HCT116 (cell line): ENCODE data around the gene KRT39. TPM values are rescaled to one million over a fixed set of nuclear protein-coding genes. Genes with fewer than 3 reads are reported as not detected.

Source experiments
- ATAC-seq: fragments of 200-7000 bp; cut with Tn5 transposase; 2 replicates; pipeline ENCODE4 v1.9.1; 2020; ENCODE audit warnings: mild to moderate bottlenecking, moderate library complexity
- BruUV-seq: library from RNA; stranded (reverse); fragments of 400-500 nt; replicated peaks from 2 replicates; lab custom pipeline; 2021; lab: Mats Ljungman, UMichigan
- CTCF ChIA-PET: fragments of 300-600 bp; sonication (Branson Sonifier 250); formaldehyde crosslinking; loops from one replicate; lab custom pipeline; 2021; ENCODE audit warnings: antibody characterized with exemption; lab: Charles Lee
- POLR2A ChIA-PET: fragments of 300-600, 350-600 bp; sonication (Branson Sonifier 250); formaldehyde crosslinking; loops from one replicate; lab custom pipeline; 2021; ENCODE audit warnings: antibody characterized with exemption; lab: Charles Lee
- RAD21 ChIA-PET, 2 experiments: fragments of 300-600 bp; sonication (Branson Sonifier 250); formaldehyde crosslinking; loops; one replicate each; lab custom pipeline; 2023; ENCODE audit warnings: low total read pairs in 2 of 2; ENCODE audit not compliant: uncharacterized antibody in 2 of 2, unreplicated experiment in 2 of 2, low non-redundant PET in 1 of 2; lab: Charles Lee
- DNase-seq: peaks from one replicate; pipeline ENCODE4 v3.0.0-alpha.2; 2010; ENCODE audit warnings: low read depth, low spot score
- H2AFZ ChIP-seq: fragments of 200-600 bp; shearing (Covaris generic), sonication (generic); 2 replicates; pipeline ENCODE4 v1.6.1; 2017; ENCODE audit warnings: low read depth, mixed run types, mixed read lengths, antibody characterized with exemption, low read length; ENCODE audit not compliant: poor library complexity, severe bottlenecking
- H3K27ac ChIP-seq: 2 replicates; pipeline ENCODE4 v1.5.1; 2012; ENCODE audit warnings: low read depth, low read length
- H3K27me3 ChIP-seq: fragments of 200-600 bp; sonication (generic); 2 replicates; pipeline ENCODE4 v1.6.1; 2016; ENCODE audit warnings: mixed run types, low read length, mixed read lengths; ENCODE audit not compliant: insufficient read depth
- H3K36me3 ChIP-seq, 2 experiments: fragments of 200-500 bp in 1 of 2; fragments of 200-600 bp in 1 of 2; sonication (Bioruptor generic) in 1 of 2; sonication (generic) in 1 of 2; 2 replicates each; pipeline versions ENCODE4 v1.5.1 to v1.6.1; 2014 to 2016; ENCODE audit warnings: low read length in 2 of 2, inconsistent platforms in 1 of 2, mixed read lengths in 1 of 2, mixed run types in 1 of 2; ENCODE audit not compliant: insufficient read depth in 2 of 2, control insufficient read depth in 1 of 2
- H3K4me1 ChIP-seq, 2 experiments: fragments of 200-600 bp in 1 of 2; sonication (generic) in 1 of 2; 2 replicates each; pipeline versions ENCODE4 v1.5.1 to v1.6.1; 2012 to 2017; ENCODE audit warnings: low read length in 2 of 2, inconsistent platforms in 1 of 2, mild to moderate bottlenecking in 1 of 2, mixed read lengths in 1 of 2, mixed run types in 1 of 2, moderate library complexity in 1 of 2; ENCODE audit not compliant: insufficient read depth in 2 of 2, control insufficient read depth in 1 of 2
- H3K4me2 ChIP-seq: fragments of 200-600 bp; sonication (generic); 2 replicates; pipeline ENCODE4 v1.6.1; 2017; ENCODE audit warnings: mixed run types, low read length, mixed read lengths
- H3K4me3 ChIP-seq, 2 experiments: fragments of 200-600 bp in 1 of 2; sonication (generic) in 1 of 2; replicated peaks in 1 of 2; 2 replicates each; pipeline ENCODE4 v1.5.1; 2011 to 2016; ENCODE audit warnings: low read length in 2 of 2, control low read depth in 1 of 2, low read depth in 1 of 2, mild to moderate bottlenecking in 1 of 2, mixed read lengths in 1 of 2, mixed run types in 1 of 2
- H3K79me2 ChIP-seq: fragments of 200-600 bp; sonication (generic); 2 replicates; pipeline ENCODE4 v1.6.1; 2017; ENCODE audit warnings: mild to moderate bottlenecking, mixed run types, low read length, moderate library complexity, mixed read lengths; ENCODE audit not compliant: insufficient read depth
- H3K9ac ChIP-seq: fragments of 200-600 bp; sonication (generic); 2 replicates; pipeline ENCODE4 v1.6.1; 2016; ENCODE audit warnings: low read length, mixed read lengths
- H3K9me2 ChIP-seq: fragments of 200-600 bp; sonication (generic), shearing (Covaris generic); 2 replicates; pipeline ENCODE4 v1.6.1; 2017; ENCODE audit warnings: mixed run types, mild to moderate bottlenecking, moderate library complexity; ENCODE audit not compliant: insufficient read depth
- H3K9me3 ChIP-seq, 2 experiments: fragments of 200-500 bp in 1 of 2; fragments of 200-600 bp in 1 of 2; sonication (Bioruptor generic) in 1 of 2; sonication (generic) in 1 of 2; 2 replicates each; pipeline ENCODE4 v1.6.1; 2014 to 2017; ENCODE audit warnings: low read length in 2 of 2, mixed read lengths in 2 of 2, inconsistent platforms in 1 of 2, low read depth in 1 of 2, mild to moderate bottlenecking in 1 of 2, mixed run types in 1 of 2, moderate library complexity in 1 of 2; ENCODE audit not compliant: control insufficient read depth in 1 of 2, insufficient read depth in 1 of 2
- H4K20me1 ChIP-seq: fragments of 200-600 bp; sonication (generic), shearing (Covaris generic); 2 replicates; pipeline ENCODE4 v1.6.1; 2017; ENCODE audit warnings: mixed run types, mild to moderate bottlenecking, moderate library complexity; ENCODE audit not compliant: insufficient read depth
- EGR1 ChIP-seq: IDR thresholded peaks from 2 replicates; pipeline ENCODE4 v1.6.1; 2012; ENCODE audit warnings: low read depth
- ELF1 ChIP-seq: IDR thresholded peaks from 2 replicates; pipeline ENCODE4 v1.6.1; 2012; ENCODE audit warnings: low read depth, borderline replicate concordance
- EZH2 ChIP-seq: fragments of 200-600 bp; sonication (generic); IDR thresholded peaks from 2 replicates; pipeline ENCODE4 v1.6.1; 2017; ENCODE audit warnings: antibody characterized with exemption, mixed run types
- FOSL1 ChIP-seq: IDR thresholded peaks from 2 replicates; pipeline ENCODE4 v1.6.1; 2012; ENCODE audit warnings: low read depth
- JUND ChIP-seq: IDR thresholded peaks from 2 replicates; pipeline ENCODE4 v1.6.1; 2012
- POLR2A ChIP-seq: IDR thresholded peaks from 2 replicates; pipeline ENCODE4 v1.7.0; 2011; ENCODE audit warnings: borderline replicate concordance; ENCODE audit not compliant: insufficient read depth, insufficient read length; ENCODE audit errors: extremely low read depth
- RAD21 ChIP-seq: IDR thresholded peaks from 2 replicates; pipeline ENCODE4 v1.6.1; 2012; ENCODE audit warnings: low read depth, mild to moderate bottlenecking
- SIN3A ChIP-seq: IDR thresholded peaks from 2 replicates; pipeline ENCODE4 v1.6.1; 2012; ENCODE audit warnings: low read depth
- TCF7L2 ChIP-seq: IDR thresholded peaks from 2 replicates; pipeline ENCODE4 v1.7.0; 2011; ENCODE audit warnings: borderline replicate concordance, inconsistent platforms; ENCODE audit not compliant: insufficient read depth, insufficient read length; ENCODE audit errors: extremely low read depth
- YY1 ChIP-seq: IDR thresholded peaks from 2 replicates; pipeline ENCODE4 v1.6.1; 2011; ENCODE audit warnings: low read length, low read depth, moderate library complexity, mild to moderate bottlenecking; ENCODE audit not compliant: insufficient replicate concordance; ENCODE audit errors: extremely low read depth
- ZFX ChIP-seq: fragments of 450-650 bp; IDR thresholded peaks from 2 replicates; pipeline ENCODE4 v1.6.1; 2017
- intact Hi-C: fragments of 100-400 bp; cut with micrococcal nuclease; formaldehyde crosslinking; loops from 2 replicates; pipeline ENCODE4 v1.10.0; 2022
- total RNA-seq: library from RNA; stranded (reverse); gene quantifications from one replicate; pipeline ENCODE4 v1.2.1, GENCODE V29; 2021; ENCODE audit not compliant: unreplicated experiment
- TF ChIP-seq, protein P1 (sequence below): IDR thresholded peaks from 2 replicates; pipeline ENCODE4 v1.6.1; 2012; ENCODE audit warnings: low read depth
- TF ChIP-seq, protein P2 (sequence below): IDR thresholded peaks from 2 replicates; pipeline ENCODE4 v1.6.1; 2012
- TF ChIP-seq, protein P3 (sequence below): IDR thresholded peaks from 2 replicates; pipeline ENCODE4 v1.6.1; 2012
- TF ChIP-seq, protein P4 (sequence below): IDR thresholded peaks from 2 replicates; pipeline ENCODE4 v1.6.1; 2011; ENCODE audit warnings: mild to moderate bottlenecking, low read length, moderate library complexity; ENCODE audit not compliant: insufficient replicate concordance; ENCODE audit errors: extremely low read depth

Gene KRT39
- total RNA-seq, 1 experiment from 2014 or later, result not detected

DNA sequence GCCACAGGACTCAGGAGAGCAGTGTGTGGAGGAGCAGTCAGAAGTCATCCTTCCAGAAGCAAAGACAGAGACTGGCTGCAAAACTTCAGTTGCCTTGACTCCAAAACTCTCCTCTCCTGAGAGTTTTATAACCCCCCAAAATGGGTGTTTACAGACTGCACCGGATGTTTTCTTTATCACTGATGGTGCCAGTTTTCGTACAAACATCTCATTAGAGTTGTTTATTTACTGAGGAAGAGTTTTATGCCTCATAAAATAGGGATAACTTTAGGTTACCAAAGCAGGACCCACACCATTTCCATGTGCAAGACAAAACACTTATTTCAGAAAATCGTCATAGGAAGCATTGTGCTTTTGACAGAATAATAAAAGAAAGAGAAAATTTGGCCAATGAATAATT is 17.5 kb upstream of the KRT39 start, which contains the start of gene KRT40:
Gene KRT40 (minus strand): TSS at position 101 of the 400 bp plus-strand sequence. CDS start 53 bp downstream, at position 48.
- no peaks in the 10 kb centered on the region for H3K36me3 ChIP-seq
- BruUV-seq, result no TSS peak
- H3K9ac ChIP-seq, result no peak within 1 kb of the TSS
- H3K79me2 ChIP-seq, result no peaks in the 10 kb centered on the region
- TF ChIP-seq, protein P1, sequence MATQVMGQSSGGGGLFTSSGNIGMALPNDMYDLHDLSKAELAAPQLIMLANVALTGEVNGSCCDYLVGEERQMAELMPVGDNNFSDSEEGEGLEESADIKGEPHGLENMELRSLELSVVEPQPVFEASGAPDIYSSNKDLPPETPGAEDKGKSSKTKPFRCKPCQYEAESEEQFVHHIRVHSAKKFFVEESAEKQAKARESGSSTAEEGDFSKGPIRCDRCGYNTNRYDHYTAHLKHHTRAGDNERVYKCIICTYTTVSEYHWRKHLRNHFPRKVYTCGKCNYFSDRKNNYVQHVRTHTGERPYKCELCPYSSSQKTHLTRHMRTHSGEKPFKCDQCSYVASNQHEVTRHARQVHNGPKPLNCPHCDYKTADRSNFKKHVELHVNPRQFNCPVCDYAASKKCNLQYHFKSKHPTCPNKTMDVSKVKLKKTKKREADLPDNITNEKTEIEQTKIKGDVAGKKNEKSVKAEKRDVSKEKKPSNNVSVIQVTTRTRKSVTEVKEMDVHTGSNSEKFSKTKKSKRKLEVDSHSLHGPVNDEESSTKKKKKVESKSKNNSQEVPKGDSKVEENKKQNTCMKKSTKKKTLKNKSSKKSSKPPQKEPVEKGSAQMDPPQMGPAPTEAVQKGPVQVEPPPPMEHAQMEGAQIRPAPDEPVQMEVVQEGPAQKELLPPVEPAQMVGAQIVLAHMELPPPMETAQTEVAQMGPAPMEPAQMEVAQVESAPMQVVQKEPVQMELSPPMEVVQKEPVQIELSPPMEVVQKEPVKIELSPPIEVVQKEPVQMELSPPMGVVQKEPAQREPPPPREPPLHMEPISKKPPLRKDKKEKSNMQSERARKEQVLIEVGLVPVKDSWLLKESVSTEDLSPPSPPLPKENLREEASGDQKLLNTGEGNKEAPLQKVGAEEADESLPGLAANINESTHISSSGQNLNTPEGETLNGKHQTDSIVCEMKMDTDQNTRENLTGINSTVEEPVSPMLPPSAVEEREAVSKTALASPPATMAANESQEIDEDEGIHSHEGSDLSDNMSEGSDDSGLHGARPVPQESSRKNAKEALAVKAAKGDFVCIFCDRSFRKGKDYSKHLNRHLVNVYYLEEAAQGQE, result no peak
- TF ChIP-seq ELF1, result no peak
- TF ChIP-seq, protein P2, sequence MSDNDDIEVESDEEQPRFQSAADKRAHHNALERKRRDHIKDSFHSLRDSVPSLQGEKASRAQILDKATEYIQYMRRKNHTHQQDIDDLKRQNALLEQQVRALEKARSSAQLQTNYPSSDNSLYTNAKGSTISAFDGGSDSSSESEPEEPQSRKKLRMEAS, result no peak
- TF ChIP-seq FOSL1, result no peak
- no peak for TF ChIP-seq JUND
- TF ChIP-seq EGR1, result no peak
- no peak for TF ChIP-seq TCF7L2
- TF ChIP-seq, protein P3, sequence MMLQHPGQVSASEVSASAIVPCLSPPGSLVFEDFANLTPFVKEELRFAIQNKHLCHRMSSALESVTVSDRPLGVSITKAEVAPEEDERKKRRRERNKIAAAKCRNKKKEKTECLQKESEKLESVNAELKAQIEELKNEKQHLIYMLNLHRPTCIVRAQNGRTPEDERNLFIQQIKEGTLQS, result no peak
- no peak for TF ChIP-seq SIN3A
- no peak for TF ChIP-seq RAD21
- TF ChIP-seq POLR2A, result no peak
- TF ChIP-seq YY1, result no peak
- TF ChIP-seq, protein P4, sequence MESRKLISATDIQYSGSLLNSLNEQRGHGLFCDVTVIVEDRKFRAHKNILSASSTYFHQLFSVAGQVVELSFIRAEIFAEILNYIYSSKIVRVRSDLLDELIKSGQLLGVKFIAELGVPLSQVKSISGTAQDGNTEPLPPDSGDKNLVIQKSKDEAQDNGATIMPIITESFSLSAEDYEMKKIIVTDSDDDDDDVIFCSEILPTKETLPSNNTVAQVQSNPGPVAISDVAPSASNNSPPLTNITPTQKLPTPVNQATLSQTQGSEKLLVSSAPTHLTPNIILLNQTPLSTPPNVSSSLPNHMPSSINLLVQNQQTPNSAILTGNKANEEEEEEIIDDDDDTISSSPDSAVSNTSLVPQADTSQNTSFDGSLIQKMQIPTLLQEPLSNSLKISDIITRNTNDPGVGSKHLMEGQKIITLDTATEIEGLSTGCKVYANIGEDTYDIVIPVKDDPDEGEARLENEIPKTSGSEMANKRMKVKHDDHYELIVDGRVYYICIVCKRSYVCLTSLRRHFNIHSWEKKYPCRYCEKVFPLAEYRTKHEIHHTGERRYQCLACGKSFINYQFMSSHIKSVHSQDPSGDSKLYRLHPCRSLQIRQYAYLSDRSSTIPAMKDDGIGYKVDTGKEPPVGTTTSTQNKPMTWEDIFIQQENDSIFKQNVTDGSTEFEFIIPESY, result no peak
- no peak for TF ChIP-seq EZH2
- no peak for TF ChIP-seq ZFX
- RAD21 ChIA-PET, result no interaction called here
- ATAC-seq (no peak), DNase-seq (no peak)
- peak within 1 kb of the TSS; percentile 31 for H2AFZ ChIP-seq
- CTCF ChIA-PET, result no interaction called here
- H3K9me2 ChIP-seq, result no peaks in the 10 kb centered on the region
- H3K4me1 ChIP-seq, result peaks cover 4% of the 10 kb centered on the region in 2 experiments; a peak in 3 of 4 replicates
- no peak within 1 kb of the TSS for H3K4me2 ChIP-seq
- H3K4me3 ChIP-seq, result no peak within 1 kb of the TSS
- H3K27ac ChIP-seq, result no peak within 1 kb of the TSS
- peaks cover 0 to 8% of the 10 kb centered on the region in 2 experiments; a peak in 1 of 4 replicates for H3K9me3 ChIP-seq
- no peaks in the 10 kb centered on the region for H4K20me1 ChIP-seq
- POLR2A ChIA-PET, result no interaction called here
- intact Hi-C loops, result no loop called here
- H3K27me3 ChIP-seq, result no peaks in the 10 kb centered on the region
